Vagina (tissue), 2 donors: ENCODE measurements around the gene KCNJ10. TPM values are rescaled to one million over a fixed set of nuclear protein-coding genes. Genes with fewer than 3 reads are reported as not detected.

ENCODE experiments used
- DNase-seq, 2 donors: peaks; one replicate each; pipeline ENCODE4 v3.0.0-alpha.2; 2017; ENCODE audit errors: extremely low spot score in 2 of 2
- H3K27ac ChIP-seq: fragments of 200-600 bp; sonication (generic); one replicate; pipeline ENCODE4 v1.5.1; 2019
- H3K27me3 ChIP-seq: fragments of 200-600 bp; sonication (generic); one replicate; pipeline ENCODE4 v1.5.1; 2019
- H3K36me3 ChIP-seq, 2 donors: fragments of 200-600 bp; sonication (generic); one replicate each; pipeline ENCODE4 v1.5.1; 2017 to 2019
- H3K4me1 ChIP-seq: fragments of 200-600 bp; sonication (generic); one replicate; pipeline ENCODE4 v1.5.1; 2019
- H3K4me3 ChIP-seq, 2 donors: fragments of 200-600 bp; sonication (generic); 1 replicate in 1 of 2; 2 replicates in 1 of 2; pipeline ENCODE4 v1.5.1; 2016 to 2019
- H3K9me3 ChIP-seq: fragments of 200-600 bp; sonication (generic); one replicate; pipeline ENCODE4 v1.5.1; 2019
- CTCF ChIP-seq, 3 experiments: fragments of 450-650 bp in 2 of 3; fragments of 200-600 bp in 1 of 3; sonication (generic) in 1 of 3; IDR thresholded peaks; one replicate each; pipeline ENCODE4 v1.5.1; 2017 to 2019; ENCODE audit warnings: antibody characterized with exemption in 3 of 3, mild to moderate bottlenecking in 2 of 3, moderate library complexity in 2 of 3
- POLR2A ChIP-seq, 2 donors: fragments of 450-650 bp; IDR thresholded peaks; one replicate each; pipeline ENCODE4 v1.6.1; 2017; ENCODE audit warnings: antibody characterized with exemption in 2 of 2, mild to moderate bottlenecking in 2 of 2, moderate library complexity in 2 of 2
- POLR2AphosphoS5 ChIP-seq, 2 donors: sonication (generic); formaldehyde crosslinking; IDR thresholded peaks; one replicate each; pipeline ENCODE4 v1.9.0; 2017; ENCODE audit warnings: antibody characterized with exemption in 2 of 2, mild to moderate bottlenecking in 2 of 2, low read depth in 1 of 2; ENCODE audit not compliant: insufficient read depth in 1 of 2
- intact Hi-C: fragments of 100-400 bp; cut with DNase I; formaldehyde crosslinking; loops from one replicate; pipeline ENCODE4 v1.15.1; 2023
- total RNA-seq: library from RNA; depleted of rRNA; stranded (reverse); fragments of >200 nt; gene quantifications from one replicate; pipeline ENCODE4 v1.2.3, GENCODE V29; 2016

KCNJ10 gene
- total RNA-seq, 1 donor from 2014 or later: not detected

DNA sequence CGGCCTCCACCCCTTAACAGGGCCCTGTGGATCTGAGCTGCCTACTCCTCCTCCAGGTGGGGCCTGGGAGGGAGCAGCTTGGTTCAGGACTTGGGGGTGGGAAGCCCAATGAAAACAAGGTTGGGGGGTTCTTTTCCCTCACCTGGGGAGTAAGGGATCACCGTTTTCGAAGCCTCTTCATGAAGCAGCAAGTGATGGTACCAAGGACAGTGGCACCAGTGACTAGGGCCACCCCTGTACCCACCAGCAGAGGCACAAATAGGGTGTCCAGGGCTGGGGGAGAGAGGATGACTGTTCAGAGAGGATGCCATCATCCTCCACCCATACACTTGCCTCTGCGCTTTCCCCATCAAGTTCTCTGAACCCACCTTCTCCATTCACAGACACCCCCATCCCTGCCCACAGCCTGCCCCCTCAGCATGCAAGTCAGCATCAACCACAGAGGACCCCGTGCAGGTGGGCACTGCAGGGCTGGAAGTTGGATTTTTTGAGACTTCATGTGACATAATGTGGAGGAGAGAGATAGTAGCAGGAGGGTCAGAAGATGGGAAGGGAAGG lies 21.8 kb upstream of the KCNJ10 start:
- peaks cover 8% of the 10 kb centered on the region for H3K4me1 ChIP-seq
- H3K27me3 ChIP-seq: no peaks in the 10 kb centered on the region
- intact Hi-C loops: loop anchor here (10.0 kb wide), 1 partner anchor 167 kb away; the partner anchor contains the start of gene TAGLN2
- TF ChIP-seq CTCF (IDR thresholded peaks at IDR 0.05) (no peak), POLR2A (IDR thresholded peaks at IDR 0.05) (no peak), POLR2AphosphoS5 (IDR thresholded peaks at IDR 0.05; ENCODE audit: insufficient read depth in 1 of 2, low read depth in 1 of 2) (no peak)
- H3K27ac ChIP-seq: no peak overlapping the region
- peaks cover 0 to 55% of the 10 kb centered on the region in 2 donors for H3K36me3 ChIP-seq
- H3K4me3 ChIP-seq: no peak overlapping the region
- no peaks in the 10 kb centered on the region for H3K9me3 ChIP-seq
- no peak for DNase-seq

GRCh38 chr1:160090760-160091159 lies 20.8 kb upstream of the KCNJ10 start:
- Histone ChIP-seq H3K9me3 (no peaks in the 10 kb centered on the region), H3K4me1 (no peaks in the 10 kb centered on the region), H3K4me3 (no peak overlapping the region), H3K27me3 (no peaks in the 10 kb centered on the region), H3K36me3 (peaks cover 0 to 55% of the 10 kb centered on the region in 2 donors), H3K27ac (no peak overlapping the region)
- TF ChIP-seq CTCF (IDR thresholded peaks at IDR 0.05) (no peak), POLR2AphosphoS5 (IDR thresholded peaks at IDR 0.05; ENCODE audit: insufficient read depth in 1 of 2, low read depth in 1 of 2) (no peak), POLR2A (IDR thresholded peaks at IDR 0.05) (no peak)
- intact Hi-C loops: loop anchor here (10.0 kb wide), 1 partner anchor 166 kb away; the partner anchor contains the start of gene TAGLN2
- DNase-seq: no peak

GRCh38 chr1:160089883-160090282 lies 19.9 kb upstream of the KCNJ10 start:
- H3K9me3 ChIP-seq: no peaks in the 10 kb centered on the region
- peaks cover 0 to 54% of the 10 kb centered on the region in 2 donors for H3K36me3 ChIP-seq

GRCh38 chr1:160087118-160087662 lies 17.2 kb upstream of the KCNJ10 start:
- Histone ChIP-seq H3K27me3 (no peaks in the 10 kb centered on the region), H3K4me3 (no peak overlapping the region), H3K4me1 (peaks cover 7% of the 10 kb centered on the region), H3K27ac (no peak overlapping the region), H3K36me3 (peaks cover 0 to 28% of the 10 kb centered on the region in 2 donors), H3K9me3 (no peaks in the 10 kb centered on the region)
- TF ChIP-seq POLR2A (IDR thresholded peaks at IDR 0.05) (no peak), CTCF (IDR thresholded peaks at IDR 0.05) (no peak), POLR2AphosphoS5 (IDR thresholded peaks at IDR 0.05; ENCODE audit: insufficient read depth in 1 of 2, low read depth in 1 of 2) (no peak)
- DNase-seq: no peak
- intact Hi-C loops: no loop called here

More at GRCh38 chr1:160089883-160090282, 19.9 kb upstream of the KCNJ10 start:
- Histone ChIP-seq H3K27ac (no peak overlapping the region), H3K4me1 (no peaks in the 10 kb centered on the region), H3K4me3 (no peak overlapping the region), H3K27me3 (no peaks in the 10 kb centered on the region)
- TF ChIP-seq POLR2AphosphoS5 (IDR thresholded peaks at IDR 0.05; ENCODE audit: insufficient read depth in 1 of 2, low read depth in 1 of 2): no peak
- no peak for TF ChIP-seq POLR2A (IDR thresholded peaks at IDR 0.05)
- no peak for TF ChIP-seq CTCF (IDR thresholded peaks at IDR 0.05)
- no peak for DNase-seq
- intact Hi-C loops: loop anchor here (10.0 kb wide), 1 partner anchor 165 kb away; the partner anchor contains the start of gene TAGLN2

DNA sequence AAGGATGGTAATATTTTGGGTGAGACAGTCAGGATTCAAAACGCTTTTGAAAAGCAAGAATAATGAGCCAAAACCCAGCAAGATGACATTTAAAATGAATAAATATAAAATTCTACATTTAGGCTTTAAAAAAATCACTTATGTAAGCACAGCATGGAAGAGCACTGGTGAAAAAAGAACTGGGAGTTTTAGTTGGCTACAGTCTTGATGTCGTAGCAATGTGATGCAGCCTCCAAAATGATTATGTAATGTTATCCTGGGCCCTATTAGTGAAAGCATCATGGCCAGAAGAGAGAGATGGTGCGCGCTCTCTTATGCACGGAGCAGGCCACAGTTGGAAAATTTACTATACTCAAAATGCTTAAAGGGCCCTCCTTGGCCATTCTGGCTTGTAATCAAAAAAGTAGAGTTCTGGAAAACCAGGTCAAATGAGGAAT lies 16.5 kb upstream of the KCNJ10 start:
- peaks cover 7% of the 10 kb centered on the region for H3K4me1 ChIP-seq
- intact Hi-C loops: no loop called here
- no peak overlapping the region for H3K27ac ChIP-seq
- H3K9me3 ChIP-seq: no peaks in the 10 kb centered on the region
- H3K36me3 ChIP-seq: peaks cover 0 to 24% of the 10 kb centered on the region in 2 donors
- no peaks in the 10 kb centered on the region for H3K27me3 ChIP-seq
- DNase-seq: no peak
- no peak overlapping the region for H3K4me3 ChIP-seq
- TF ChIP-seq POLR2A (IDR thresholded peaks at IDR 0.05) (no peak), POLR2AphosphoS5 (IDR thresholded peaks at IDR 0.05; ENCODE audit: insufficient read depth in 1 of 2, low read depth in 1 of 2) (no peak), CTCF (IDR thresholded peaks at IDR 0.05) (no peak)
